Activated B cell treated with CpG ODN at 0.5 μM for 24 hours (primary cell): ENCODE measurements around the gene MAPK8. TPM values are rescaled to one million over a fixed set of nuclear protein-coding genes. Genes with fewer than 3 reads are reported as not detected.

Experiments used
- ATAC-seq: fragments of 200-7000 bp; cut with Tn5 transposase; one replicate; pipeline ENCODE4 v1.10.0; 2021; ENCODE audit warnings: low read depth, mild to moderate bottlenecking, moderate library complexity
- CTCF ChIA-PET: fragments of 350-600 bp; sonication (Branson Sonifier 250); formaldehyde crosslinking; loops from one replicate; lab custom pipeline; 2021; ENCODE audit warnings: antibody characterized with exemption; lab: Charles Lee
- POLR2A ChIA-PET: fragments of 350-600 bp; sonication (Branson Sonifier 250); formaldehyde crosslinking; loops from one replicate; lab custom pipeline; 2021; ENCODE audit warnings: antibody characterized with exemption; lab: Charles Lee
- DNase-seq: peaks from one replicate; pipeline ENCODE4 v3.0.0; 2022
- H3K27ac Mint-ChIP-seq: one replicate; pipeline ENCODE4 v1.8.0; 2020; ENCODE audit warnings: mixed read lengths
- H3K27me3 Mint-ChIP-seq: one replicate; pipeline ENCODE4 v1.8.0; 2021; ENCODE audit warnings: mixed read lengths
- H3K36me3 Mint-ChIP-seq: one replicate; pipeline ENCODE4 v1.8.0; 2021; ENCODE audit warnings: low read depth, mixed read lengths
- H3K4me1 Mint-ChIP-seq: one replicate; pipeline ENCODE4 v1.8.0; 2021; ENCODE audit warnings: mixed read lengths
- H3K4me3 Mint-ChIP-seq: one replicate; pipeline ENCODE4 v1.8.0; 2020; ENCODE audit warnings: mild to moderate bottlenecking, mixed read lengths
- H3K9me3 Mint-ChIP-seq: one replicate; pipeline ENCODE4 v1.8.0; 2020; ENCODE audit warnings: mixed read lengths
- CTCF ChIP-seq: fragments of 200-600 bp; IDR thresholded peaks from one replicate; pipeline ENCODE4 v1.8.0; 2022; ENCODE audit warnings: antibody characterized with exemption, mild to moderate bottlenecking
- intact Hi-C: fragments of 100-400 bp; cut with micrococcal nuclease; formaldehyde crosslinking; loops from one replicate; pipeline ENCODE4 v1.15.1; 2024
- total RNA-seq: library from RNA; stranded (reverse); gene quantifications from 2 replicates; pipeline ENCODE4 v1.2.3, GENCODE V29; 2022

Gene MAPK8
- total RNA-seq, 1 donor from 2014 or later, result 25.8 TPM

- ATAC-seq, result no peak
- H3K36me3 Mint-ChIP-seq, result no peaks in the 10 kb centered on the region
- H3K9me3 Mint-ChIP-seq, result peaks cover 6% of the 10 kb centered on the region
- intact Hi-C loops, result loop anchor here (5.0 kb wide), 1 partner anchor 55 kb away; no protein-coding TSS in a partner anchor
- no peak for DNase-seq
- POLR2A ChIA-PET, result no interaction called here
- peaks cover 30% of the 10 kb centered on the region for H3K4me1 Mint-ChIP-seq
- CTCF ChIA-PET, result interaction anchor here (0.6 kb wide), 1 partner anchor 40 kb away, joined by 3 read pairs; no protein-coding TSS in a partner anchor
- no peak overlapping the region for H3K27ac Mint-ChIP-seq
- no peaks in the 10 kb centered on the region for H3K27me3 Mint-ChIP-seq
- no peak overlapping the region for H3K4me3 Mint-ChIP-seq
- no peak for TF ChIP-seq CTCF
These were observed 18.8 kb upstream of the MAPK8 start for GRCh38 chr10:48287417-48288391.

- intact Hi-C loops, result loop anchor here (1.0 to 5.0 kb wide), 2 partner anchors 56 to 73 kb away; no protein-coding TSS in a partner anchor
- POLR2A ChIA-PET, result interaction anchor here (0.9 kb wide), 1 partner anchor 9 kb away, joined by 3 read pairs; no protein-coding TSS in a partner anchor
- CTCF ChIA-PET, result interaction anchor here (1.4 kb wide), 1 partner anchor 74 kb away, joined by 6 read pairs; no protein-coding TSS in a partner anchor
- Mint-ChIP-seq H3K4me3 (no peak overlapping the region), H3K27ac (no peak overlapping the region), H3K27me3 (no peaks in the 10 kb centered on the region), H3K36me3 (no peaks in the 10 kb centered on the region), H3K9me3 (peaks cover 5% of the 10 kb centered on the region), H3K4me1 (peaks cover 20% of the 10 kb centered on the region)
- DNase-seq (no peak), ATAC-seq (no peak)
- no peak for TF ChIP-seq CTCF
These were observed 17.8 kb upstream of the MAPK8 start for GRCh38 chr10:48288661-48289060.

GRCh38 chr10:48289501-48290238, 16.8 kb upstream of the MAPK8 start:
- intact Hi-C loops, result loop anchor here (1.0 to 5.0 kb wide), 2 partner anchors 57 to 74 kb away; no protein-coding TSS in a partner anchor
- H3K36me3 Mint-ChIP-seq, result no peaks in the 10 kb centered on the region
- DNase-seq (peak; percentile 47), ATAC-seq (peak; percentile 78)
- POLR2A ChIA-PET, result interaction anchor here (0.9 kb wide), 1 partner anchor 10 kb away, joined by 3 read pairs; no protein-coding TSS in a partner anchor
- no peaks in the 10 kb centered on the region for H3K9me3 Mint-ChIP-seq
- peaks cover 18% of the 10 kb centered on the region for H3K4me1 Mint-ChIP-seq
- CTCF ChIA-PET, result interaction anchor here (0.7 to 1.4 kb wide), 3 partner anchors 20 to 75 kb away, joined by 3 to 6 read pairs (median 3); no protein-coding TSS in a partner anchor
- peak; percentile 31 for TF ChIP-seq CTCF
- no peak overlapping the region for H3K4me3 Mint-ChIP-seq
- no peaks in the 10 kb centered on the region for H3K27me3 Mint-ChIP-seq
- no peak overlapping the region for H3K27ac Mint-ChIP-seq

DNA sequence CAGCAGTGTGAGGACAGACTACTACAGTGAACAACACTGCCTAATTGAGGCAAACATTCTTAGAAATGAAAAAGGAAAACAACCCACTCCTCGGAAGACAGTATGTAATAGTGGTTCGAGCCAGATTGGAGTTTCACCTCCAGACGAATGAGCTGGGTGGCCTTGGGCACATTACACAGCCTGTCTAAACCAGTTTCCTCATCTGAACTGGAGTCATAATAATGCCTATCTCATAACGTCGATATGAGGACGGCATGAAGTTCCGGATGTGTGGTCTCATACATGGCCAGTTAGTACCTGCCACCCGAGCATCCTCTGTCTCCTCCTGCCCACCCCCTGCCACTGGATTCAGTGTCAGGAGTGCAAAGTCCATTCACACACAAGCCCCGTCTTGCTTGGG, 16.2 kb upstream of the MAPK8 start:
- no peak overlapping the region for H3K4me3 Mint-ChIP-seq
- ChIA-PET POLR2A (no interaction called here), CTCF (interaction anchor here (0.7 to 1.4 kb wide), 3 partner anchors 20 to 75 kb away, joined by 3 to 6 read pairs (median 3); no protein-coding TSS in a partner anchor)
- no peak for TF ChIP-seq CTCF
- intact Hi-C loops, result no loop called here
- H3K4me1 Mint-ChIP-seq, result peaks cover 17% of the 10 kb centered on the region
- no peak for ATAC-seq
- no peaks in the 10 kb centered on the region for H3K9me3 Mint-ChIP-seq
- H3K27ac Mint-ChIP-seq, result no peak overlapping the region
- no peaks in the 10 kb centered on the region for H3K27me3 Mint-ChIP-seq
- no peaks in the 10 kb centered on the region for H3K36me3 Mint-ChIP-seq
- DNase-seq, result no peak
